ENCODE data around the gene PRPF6. TPM values are rescaled to one million over a fixed set of nuclear protein-coding genes. Genes with fewer than 3 reads are reported as not detected.

The PRPF6 gene
- total and polyA plus RNA-seq, 7 donors: 23.4 to 59.9 (median 44.9) TPM

DNA sequence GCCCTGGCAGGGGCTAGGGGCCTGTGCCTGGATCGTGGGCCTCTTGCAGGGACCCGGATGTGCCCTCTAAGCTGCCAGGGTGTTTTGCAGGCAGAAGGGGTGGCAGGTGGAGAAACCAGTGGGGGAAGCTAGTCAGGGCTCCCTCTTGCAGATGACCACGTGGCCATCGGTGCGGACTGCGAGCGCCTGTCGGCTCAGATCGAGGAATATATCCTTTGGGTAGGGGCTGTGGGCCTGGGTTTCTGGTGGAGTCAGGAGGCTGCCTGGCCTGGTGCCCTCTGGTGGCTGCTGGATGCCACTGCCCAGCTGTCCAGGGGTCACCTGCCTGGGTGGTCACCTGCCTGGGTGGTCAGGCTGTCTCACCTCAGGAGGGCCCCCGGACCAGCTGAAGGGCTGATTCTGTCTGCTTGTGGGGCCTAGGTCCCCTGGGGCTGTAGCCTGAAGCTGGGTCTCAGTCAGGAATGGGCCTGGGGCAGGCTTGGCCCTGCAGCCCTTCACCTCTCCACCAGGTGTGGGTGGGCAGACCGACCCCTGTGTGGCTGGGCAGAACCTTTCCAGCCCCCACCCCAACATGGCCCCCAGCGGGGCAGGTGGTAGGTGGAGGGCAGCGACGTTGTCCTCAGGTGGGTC, 88.8 kb downstream of the PRPF6 start:
- H3K9me3 ChIP-seq: no peaks in the 10 kb centered on the region
- no peak overlapping the region for H3K4me3 ChIP-seq
- intact Hi-C loops (cut with DNase I): no loop called here
- H3K27ac ChIP-seq: no peak overlapping the region
- peaks cover 0 to 9% (median 5%) of the 10 kb centered on the region in 4 donors for H3K4me1 ChIP-seq
- DNase-seq: no peak
- TF ChIP-seq EP300 (IDR thresholded peaks at IDR 0.05) (no peak), CTCF (IDR thresholded peaks at IDR 0.05) (peak in 3 of 4 experiments; percentile 29 to 52 (median 33))
- peaks cover 0 to 34% (median 6%) of the 10 kb centered on the region in 4 donors for H3K36me3 ChIP-seq
- H3K27me3 ChIP-seq: no peaks in the 10 kb centered on the region
- 73 to 75% methylated on average over 14 of the region's 14 CpGs for WGBS, 2 donors

GRCh38 chr20:64070244-64070993, 89.5 kb downstream of the PRPF6 start:
- Histone ChIP-seq H3K36me3 (peaks cover 0 to 34% (median 6%) of the 10 kb centered on the region in 4 donors), H3K4me3 (no peak overlapping the region), H3K27me3 (no peaks in the 10 kb centered on the region), H3K9me3 (no peaks in the 10 kb centered on the region), H3K27ac (no peak overlapping the region), H3K4me1 (peaks cover 0 to 3% (median 0%) of the 10 kb centered on the region in 4 donors)
- no peak for DNase-seq
- TF ChIP-seq POLR2A (IDR thresholded peaks at IDR 0.05): no peak
- intact Hi-C loops (cut with DNase I): no loop called here
- 93 to 94% methylated on average over 31 of the region's 31 CpGs for WGBS, 2 donors

- H3K4me3 ChIP-seq: no peak overlapping the region
- H3K9me3 ChIP-seq: no peaks in the 10 kb centered on the region
- no peak for DNase-seq
- intact Hi-C loops (cut with DNase I): no loop called here
- H3K4me1 ChIP-seq: no peaks in the 10 kb centered on the region
- H3K27ac ChIP-seq: no peak overlapping the region
- H3K36me3 ChIP-seq: peaks cover 0 to 34% (median 6%) of the 10 kb centered on the region in 4 donors
- WGBS, 2 donors: 85 to 90% methylated on average over 30 of the region's 30 CpGs
- no peak for TF ChIP-seq POLR2A (IDR thresholded peaks at IDR 0.05)
- no peak for TF ChIP-seq CTCF (IDR thresholded peaks at IDR 0.05)
- no peak for TF ChIP-seq EP300 (IDR thresholded peaks at IDR 0.05)
- no peaks in the 10 kb centered on the region for H3K27me3 ChIP-seq
These were observed 90.7 kb downstream of the PRPF6 start for GRCh38 chr20:64071341-64072332.

DNA sequence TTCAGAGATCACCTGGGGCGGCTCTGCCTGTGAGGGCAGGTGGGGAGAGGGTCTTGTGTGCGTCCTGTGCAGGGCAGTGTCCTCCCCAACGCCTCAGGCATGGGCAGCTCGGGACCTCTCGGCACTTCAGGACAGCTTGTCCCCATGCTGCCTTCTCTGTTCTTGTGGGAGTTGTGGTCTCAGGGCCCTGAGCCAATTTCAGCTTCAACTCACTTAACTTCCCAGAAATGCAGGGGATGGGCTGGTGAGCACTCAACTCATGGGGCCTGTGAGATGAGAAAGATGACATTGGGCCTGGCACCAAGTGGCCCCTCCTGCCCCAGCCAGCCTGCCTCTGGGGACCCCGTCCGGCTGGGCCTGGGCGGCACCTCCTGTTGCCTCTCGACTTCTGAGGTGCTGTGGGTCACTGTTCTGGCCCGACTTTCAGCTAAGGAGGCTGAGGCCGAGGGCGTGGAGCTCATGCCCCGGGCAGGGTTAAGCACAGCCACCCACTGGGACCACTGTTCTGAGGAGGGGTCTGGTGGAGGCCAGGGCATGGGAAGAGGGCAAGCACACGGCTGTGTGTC, 91.6 kb downstream of the PRPF6 start:
- DNase-seq: no peak
- H3K4me1 ChIP-seq: no peaks in the 10 kb centered on the region
- H3K9me3 ChIP-seq: no peaks in the 10 kb centered on the region
- H3K4me3 ChIP-seq: no peak overlapping the region
- intact Hi-C loops (cut with DNase I): no loop called here
- TF ChIP-seq POLR2AphosphoS5 (IDR thresholded peaks at IDR 0.05) (no peak), EP300 (IDR thresholded peaks at IDR 0.05) (no peak), CTCF (IDR thresholded peaks at IDR 0.05) (no peak)
- no peak overlapping the region for H3K27ac ChIP-seq
- H3K36me3 ChIP-seq: peaks cover 0 to 34% (median 6%) of the 10 kb centered on the region in 4 donors
- WGBS, 2 donors: 85 to 86% methylated on average over 14 of the region's 14 CpGs
- no peaks in the 10 kb centered on the region for H3K27me3 ChIP-seq
